ENCODE results near the gene NUCB1. TPM values are rescaled to one million over a fixed set of nuclear protein-coding genes. Genes with fewer than 3 reads are reported as not detected.
A peak's percentile ranks its signal among the peaks of the same experiment; 100 is the strongest.

The NUCB1 gene
- total RNA-seq, 1 experiment from 2014 or later: 102 TPM

DNA sequence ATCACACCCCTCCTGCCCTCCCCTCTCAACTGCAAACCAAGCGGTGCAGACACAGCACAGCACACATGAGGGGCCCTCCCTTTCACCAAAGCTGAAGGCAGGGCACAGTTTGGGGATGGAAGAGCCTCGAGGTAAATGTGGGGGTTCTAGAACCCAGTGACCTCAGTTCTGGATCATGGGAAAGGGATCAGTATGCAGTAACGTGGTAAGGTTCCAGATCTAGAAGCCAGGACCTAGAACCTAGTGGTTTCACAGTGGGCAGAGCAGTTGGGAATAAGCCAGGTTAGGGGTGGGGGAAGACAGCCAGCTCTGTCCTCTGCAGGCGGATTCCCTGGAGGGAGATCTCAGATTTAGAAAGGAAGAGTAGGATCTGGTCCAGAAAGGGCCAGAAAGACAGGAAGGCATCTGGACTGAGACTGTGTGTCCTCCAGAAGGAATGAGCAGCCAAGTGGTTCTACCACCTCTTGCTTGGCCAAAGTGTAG, 68.1 kb downstream of the NUCB1 start:
- Histone ChIP-seq H3K27ac (ENCODE audit: low read length) (no peak overlapping the region), H3K9me3 (ENCODE audit: control insufficient read depth, insufficient read depth, low read depth, low read length) (no peaks in the 10 kb centered on the region), H3K4me3 (ENCODE audit: low read depth in 2 of 2, low read length in 2 of 2) (no peak overlapping the region), H3K27me3 (ENCODE audit: control insufficient read depth, insufficient read depth, low read length) (no peaks in the 10 kb centered on the region), H3K4me1 (ENCODE audit: control insufficient read depth, insufficient read depth, low read length) (peaks cover 28% of the 10 kb centered on the region), H3K36me3 (ENCODE audit: control insufficient read depth, insufficient read depth, low read length) (peaks cover 2% of the 10 kb centered on the region)
- intact Hi-C loops (cut with micrococcal nuclease; ENCODE audit: unreplicated experiment): no loop called here
- in situ Hi-C loops (cut with HindIII; ENCODE audit: low pct_unique_long_range_greater_than_20kb, low sequenced_read_pairs): no loop called here
- no TSS peak for BruUV-seq (replicated peaks)
- ChIA-PET CTCF (no interaction called here), POLR2A (no interaction called here)
- TF ChIP-seq POLR2AphosphoS5 (IDR thresholded peaks at IDR 0.05; ENCODE audit: low read depth, low read length) (peak; percentile 5; the same call in 1 of the 2 replicates), TCF7L2 (IDR thresholded peaks at IDR 0.05; ENCODE audit: low read depth, low read length) (no peak), SIN3A (IDR thresholded peaks at IDR 0.05; ENCODE audit: borderline replicate concordance, insufficient read depth, low read depth, low read length) (no peak)
- TF ChIP-seq, protein P1, sequence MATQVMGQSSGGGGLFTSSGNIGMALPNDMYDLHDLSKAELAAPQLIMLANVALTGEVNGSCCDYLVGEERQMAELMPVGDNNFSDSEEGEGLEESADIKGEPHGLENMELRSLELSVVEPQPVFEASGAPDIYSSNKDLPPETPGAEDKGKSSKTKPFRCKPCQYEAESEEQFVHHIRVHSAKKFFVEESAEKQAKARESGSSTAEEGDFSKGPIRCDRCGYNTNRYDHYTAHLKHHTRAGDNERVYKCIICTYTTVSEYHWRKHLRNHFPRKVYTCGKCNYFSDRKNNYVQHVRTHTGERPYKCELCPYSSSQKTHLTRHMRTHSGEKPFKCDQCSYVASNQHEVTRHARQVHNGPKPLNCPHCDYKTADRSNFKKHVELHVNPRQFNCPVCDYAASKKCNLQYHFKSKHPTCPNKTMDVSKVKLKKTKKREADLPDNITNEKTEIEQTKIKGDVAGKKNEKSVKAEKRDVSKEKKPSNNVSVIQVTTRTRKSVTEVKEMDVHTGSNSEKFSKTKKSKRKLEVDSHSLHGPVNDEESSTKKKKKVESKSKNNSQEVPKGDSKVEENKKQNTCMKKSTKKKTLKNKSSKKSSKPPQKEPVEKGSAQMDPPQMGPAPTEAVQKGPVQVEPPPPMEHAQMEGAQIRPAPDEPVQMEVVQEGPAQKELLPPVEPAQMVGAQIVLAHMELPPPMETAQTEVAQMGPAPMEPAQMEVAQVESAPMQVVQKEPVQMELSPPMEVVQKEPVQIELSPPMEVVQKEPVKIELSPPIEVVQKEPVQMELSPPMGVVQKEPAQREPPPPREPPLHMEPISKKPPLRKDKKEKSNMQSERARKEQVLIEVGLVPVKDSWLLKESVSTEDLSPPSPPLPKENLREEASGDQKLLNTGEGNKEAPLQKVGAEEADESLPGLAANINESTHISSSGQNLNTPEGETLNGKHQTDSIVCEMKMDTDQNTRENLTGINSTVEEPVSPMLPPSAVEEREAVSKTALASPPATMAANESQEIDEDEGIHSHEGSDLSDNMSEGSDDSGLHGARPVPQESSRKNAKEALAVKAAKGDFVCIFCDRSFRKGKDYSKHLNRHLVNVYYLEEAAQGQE (IDR thresholded peaks at IDR 0.05; ENCODE audit: insufficient read depth in 1 of 2, low read depth in 2 of 2, low read length in 1 of 2): no peak
- ATAC-seq (no peak), DNase-seq (ENCODE audit: low read depth, low spot score) (no peak)

DNA sequence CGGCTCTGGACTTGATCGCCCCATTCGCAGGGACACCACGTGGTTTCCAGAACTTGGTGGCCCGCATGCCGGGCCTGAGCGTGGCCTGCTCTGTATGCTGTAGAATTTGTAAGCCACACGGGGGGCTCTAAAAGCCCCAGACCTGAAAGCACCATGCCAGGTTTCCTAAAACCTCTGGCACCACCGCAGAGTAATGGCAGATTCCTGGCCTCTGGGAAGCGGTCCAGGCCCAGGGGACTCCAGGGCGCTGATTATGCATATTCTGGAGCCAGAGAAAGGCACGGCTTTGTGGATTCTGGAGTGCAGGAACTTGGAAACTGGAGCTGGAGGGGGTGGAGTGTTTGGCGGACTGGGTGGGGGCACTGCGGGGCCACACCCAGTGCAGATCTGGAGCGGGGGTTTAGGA, 68.7 kb downstream of the NUCB1 start:
- Histone ChIP-seq H3K9me3 (ENCODE audit: control insufficient read depth, insufficient read depth, low read depth, low read length) (no peaks in the 10 kb centered on the region), H3K27me3 (ENCODE audit: control insufficient read depth, insufficient read depth, low read length) (no peaks in the 10 kb centered on the region), H3K36me3 (ENCODE audit: control insufficient read depth, insufficient read depth, low read length) (peaks cover 2% of the 10 kb centered on the region), H3K4me3 (ENCODE audit: low read depth in 2 of 2, low read length in 2 of 2) (no peak overlapping the region), H3K27ac (ENCODE audit: low read length) (no peak overlapping the region), H3K4me1 (ENCODE audit: control insufficient read depth, insufficient read depth, low read length) (peaks cover 22% of the 10 kb centered on the region)
- TSS peak; percentile 51 for BruUV-seq (replicated peaks)
- no peak for ATAC-seq
- no peak for DNase-seq (ENCODE audit: low read depth, low spot score)
- intact Hi-C loops (cut with micrococcal nuclease; ENCODE audit: unreplicated experiment) (no loop called here), in situ Hi-C loops (cut with HindIII; ENCODE audit: low pct_unique_long_range_greater_than_20kb, low sequenced_read_pairs) (no loop called here)
- TF ChIP-seq, protein P1 (IDR thresholded peaks at IDR 0.05; ENCODE audit: insufficient read depth in 1 of 2, low read depth in 2 of 2, low read length in 1 of 2): no peak
- TF ChIP-seq, protein P2, sequence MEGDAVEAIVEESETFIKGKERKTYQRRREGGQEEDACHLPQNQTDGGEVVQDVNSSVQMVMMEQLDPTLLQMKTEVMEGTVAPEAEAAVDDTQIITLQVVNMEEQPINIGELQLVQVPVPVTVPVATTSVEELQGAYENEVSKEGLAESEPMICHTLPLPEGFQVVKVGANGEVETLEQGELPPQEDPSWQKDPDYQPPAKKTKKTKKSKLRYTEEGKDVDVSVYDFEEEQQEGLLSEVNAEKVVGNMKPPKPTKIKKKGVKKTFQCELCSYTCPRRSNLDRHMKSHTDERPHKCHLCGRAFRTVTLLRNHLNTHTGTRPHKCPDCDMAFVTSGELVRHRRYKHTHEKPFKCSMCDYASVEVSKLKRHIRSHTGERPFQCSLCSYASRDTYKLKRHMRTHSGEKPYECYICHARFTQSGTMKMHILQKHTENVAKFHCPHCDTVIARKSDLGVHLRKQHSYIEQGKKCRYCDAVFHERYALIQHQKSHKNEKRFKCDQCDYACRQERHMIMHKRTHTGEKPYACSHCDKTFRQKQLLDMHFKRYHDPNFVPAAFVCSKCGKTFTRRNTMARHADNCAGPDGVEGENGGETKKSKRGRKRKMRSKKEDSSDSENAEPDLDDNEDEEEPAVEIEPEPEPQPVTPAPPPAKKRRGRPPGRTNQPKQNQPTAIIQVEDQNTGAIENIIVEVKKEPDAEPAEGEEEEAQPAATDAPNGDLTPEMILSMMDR (IDR thresholded peaks at IDR 0.05): no peak
- no peak for TF ChIP-seq TCF7L2 (IDR thresholded peaks at IDR 0.05; ENCODE audit: low read depth, low read length)
- TF ChIP-seq SIN3A (IDR thresholded peaks at IDR 0.05; ENCODE audit: borderline replicate concordance, insufficient read depth, low read depth, low read length): no peak
- TF ChIP-seq POLR2AphosphoS5 (IDR thresholded peaks at IDR 0.05; ENCODE audit: low read depth, low read length): no peak
- POLR2A ChIA-PET: no interaction called here
- CTCF ChIA-PET: no interaction called here

Data from Panc1 (cell line).